PC-9 (cell line): ENCODE measurements around the gene SCNN1B. TPM values are rescaled to one million over a fixed set of nuclear protein-coding genes. Genes with fewer than 3 reads are reported as not detected.
"Not testable (repeated sequence)": the region's sequence is repeated elsewhere in the genome, so short reads cannot be mapped to it uniquely, and the experiment has no call there.

ENCODE experiments used
- BruUV-seq: library from RNA; stranded (reverse); fragments of 400-500 nt; replicated peaks from 2 replicates; lab custom pipeline; 2021; lab: Mats Ljungman, UMichigan
- CTCF ChIA-PET: fragments of 300-600 bp; sonication (Branson Sonifier 250); formaldehyde crosslinking; loops from one replicate; lab custom pipeline; 2022; ENCODE audit warnings: antibody characterized with exemption; lab: Charles Lee
- POLR2A ChIA-PET: fragments of 300-600 bp; sonication (Branson Sonifier 250); formaldehyde crosslinking; loops from one replicate; lab custom pipeline; 2022; ENCODE audit warnings: antibody characterized with exemption; ENCODE audit not compliant: unreplicated experiment; lab: Charles Lee
- DNase-seq, 2 experiments: peaks; one replicate each; pipeline versions ENCODE4 v3.0.0 to v3.0.0-alpha.2; 2015 to 2022; ENCODE audit warnings: mixed read lengths in 1 of 2
- H2AFZ ChIP-seq: fragments of 200-600 bp; sonication (generic); 2 replicates; pipeline ENCODE4 v1.8.1; 2017; ENCODE audit warnings: antibody characterized with exemption
- H3F3A ChIP-seq: fragments of 200-600 bp; sonication (generic); 2 replicates; pipeline ENCODE4 v1.8.1; 2017; ENCODE audit warnings: antibody characterized with exemption, mild to moderate bottlenecking, low read depth; ENCODE audit not compliant: insufficient read depth
- H3K27ac ChIP-seq: fragments of 200-600 bp; sonication (generic); 2 replicates; pipeline ENCODE4 v1.6.1; 2016; ENCODE audit warnings: mixed run types
- H3K27me3 ChIP-seq: fragments of 200-600 bp; sonication (generic); 2 replicates; pipeline ENCODE4 v1.6.1; 2016; ENCODE audit warnings: low read depth, mixed run types; ENCODE audit not compliant: insufficient read depth
- H3K36me3 ChIP-seq: fragments of 200-600 bp; sonication (generic); 2 replicates; pipeline ENCODE4 v1.6.1; 2016; ENCODE audit warnings: low read depth, mixed run types
- H3K4me1 ChIP-seq: fragments of 200-600 bp; sonication (generic); replicated peaks from 2 replicates; pipeline ENCODE4 v1.6.1; 2016; ENCODE audit warnings: mixed run types; ENCODE audit not compliant: insufficient read depth
- H3K4me2 ChIP-seq: fragments of 200-600 bp; sonication (generic); 2 replicates; pipeline ENCODE4 v1.6.1; 2017; ENCODE audit warnings: mixed run types
- H3K4me3 ChIP-seq: fragments of 200-600 bp; sonication (generic); 2 replicates; pipeline ENCODE4 v1.6.1; 2016; ENCODE audit warnings: mixed run types
- H3K79me2 ChIP-seq: fragments of 200-600 bp; sonication (generic); 2 replicates; pipeline ENCODE4 v1.6.1; 2017; ENCODE audit warnings: low read depth, mixed run types
- H3K9me2 ChIP-seq: fragments of 200-600 bp; sonication (generic); 2 replicates; pipeline ENCODE4 v1.8.1; 2017; ENCODE audit warnings: mild to moderate bottlenecking; ENCODE audit not compliant: insufficient read depth
- H3K9me3 ChIP-seq: fragments of 200-600 bp; sonication (generic); 2 replicates; pipeline ENCODE4 v1.8.1; 2016; ENCODE audit warnings: low read depth; ENCODE audit not compliant: insufficient read depth
- H4K20me1 ChIP-seq: fragments of 200-600 bp; sonication (generic); 2 replicates; pipeline ENCODE4 v1.8.1; 2017; ENCODE audit not compliant: insufficient read depth
- EZH2 ChIP-seq: fragments of 200-600 bp; sonication (generic); IDR thresholded peaks from 2 replicates; pipeline ENCODE4 v1.8.0; 2017; ENCODE audit warnings: antibody characterized with exemption, low read depth
- intact Hi-C: fragments of 100-400 bp; cut with micrococcal nuclease; formaldehyde crosslinking; loops from one replicate; pipeline ENCODE4 v1.10.0; 2022; ENCODE audit not compliant: unreplicated experiment
- total RNA-seq: library from RNA; stranded (reverse); gene quantifications from 2 replicates; pipeline ENCODE4 v1.2.3, GENCODE V29; 2021
- TF ChIP-seq, protein P1 (sequence below): fragments of 200-600 bp; sonication (generic); conservative IDR thresholded peaks from 2 replicates; pipeline ENCODE4 v1.6.1; 2017; ENCODE audit warnings: mixed run types, antibody characterized with exemption, mild to moderate bottlenecking, moderate library complexity

SCNN1B gene
- total RNA-seq, 1 experiment from 2014 or later, result 0.57 TPM

DNA sequence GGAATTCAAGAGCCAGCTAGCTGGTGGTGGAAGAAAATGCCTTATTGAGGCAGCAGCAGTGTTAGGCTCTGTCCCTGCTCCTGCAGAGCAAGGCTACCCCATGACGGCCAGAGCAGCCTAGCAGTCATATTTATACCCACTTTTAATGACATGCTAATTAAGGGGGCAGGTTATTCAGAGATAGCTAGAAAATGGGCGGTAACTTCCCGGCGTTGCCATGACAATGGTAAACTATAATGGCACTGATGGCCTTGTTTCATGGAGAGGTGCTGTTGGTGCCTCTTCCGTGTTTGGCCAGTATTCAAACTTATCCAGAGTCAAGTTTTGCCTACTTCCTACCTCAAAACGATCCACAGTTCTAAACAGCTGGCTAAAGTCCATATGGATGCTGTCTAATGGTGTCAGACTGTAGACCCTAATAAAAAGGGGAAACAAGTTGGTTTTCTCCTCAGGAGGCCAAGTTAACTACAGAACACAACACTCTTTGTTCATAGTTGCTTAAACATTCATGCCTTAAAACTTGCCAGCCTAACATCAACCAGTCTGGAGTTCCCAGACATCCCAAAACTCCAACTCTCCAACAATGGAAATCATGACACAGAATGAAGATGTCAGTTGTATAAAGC is 3.7 kb upstream of the SCNN1B start:
- Histone ChIP-seq H3F3A (peaks cover 28% of the 10 kb centered on the region), H3K79me2 (no peaks in the 10 kb centered on the region), H2AFZ (no peak overlapping the region), H3K4me1 (peaks cover 50% of the 10 kb centered on the region), H4K20me1 (no peaks in the 10 kb centered on the region), H3K4me2 (no peak overlapping the region), H3K9me3 (no peaks in the 10 kb centered on the region), H3K36me3 (no peaks in the 10 kb centered on the region), H3K9me2 (no peaks in the 10 kb centered on the region), H3K4me3 (no peak overlapping the region), H3K27ac (no peak overlapping the region), H3K27me3 (no peaks in the 10 kb centered on the region)
- intact Hi-C loops, result loop anchor here (10.0 kb wide), 1 partner anchor 136 kb away; no protein-coding TSS in a partner anchor
- no peak for DNase-seq
- BruUV-seq, result no TSS peak
- CTCF ChIA-PET, result no interaction called here
- POLR2A ChIA-PET, result no interaction called here
- TF ChIP-seq, protein P1, sequence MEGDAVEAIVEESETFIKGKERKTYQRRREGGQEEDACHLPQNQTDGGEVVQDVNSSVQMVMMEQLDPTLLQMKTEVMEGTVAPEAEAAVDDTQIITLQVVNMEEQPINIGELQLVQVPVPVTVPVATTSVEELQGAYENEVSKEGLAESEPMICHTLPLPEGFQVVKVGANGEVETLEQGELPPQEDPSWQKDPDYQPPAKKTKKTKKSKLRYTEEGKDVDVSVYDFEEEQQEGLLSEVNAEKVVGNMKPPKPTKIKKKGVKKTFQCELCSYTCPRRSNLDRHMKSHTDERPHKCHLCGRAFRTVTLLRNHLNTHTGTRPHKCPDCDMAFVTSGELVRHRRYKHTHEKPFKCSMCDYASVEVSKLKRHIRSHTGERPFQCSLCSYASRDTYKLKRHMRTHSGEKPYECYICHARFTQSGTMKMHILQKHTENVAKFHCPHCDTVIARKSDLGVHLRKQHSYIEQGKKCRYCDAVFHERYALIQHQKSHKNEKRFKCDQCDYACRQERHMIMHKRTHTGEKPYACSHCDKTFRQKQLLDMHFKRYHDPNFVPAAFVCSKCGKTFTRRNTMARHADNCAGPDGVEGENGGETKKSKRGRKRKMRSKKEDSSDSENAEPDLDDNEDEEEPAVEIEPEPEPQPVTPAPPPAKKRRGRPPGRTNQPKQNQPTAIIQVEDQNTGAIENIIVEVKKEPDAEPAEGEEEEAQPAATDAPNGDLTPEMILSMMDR, result no peak
- no peak for TF ChIP-seq EZH2

DNA sequence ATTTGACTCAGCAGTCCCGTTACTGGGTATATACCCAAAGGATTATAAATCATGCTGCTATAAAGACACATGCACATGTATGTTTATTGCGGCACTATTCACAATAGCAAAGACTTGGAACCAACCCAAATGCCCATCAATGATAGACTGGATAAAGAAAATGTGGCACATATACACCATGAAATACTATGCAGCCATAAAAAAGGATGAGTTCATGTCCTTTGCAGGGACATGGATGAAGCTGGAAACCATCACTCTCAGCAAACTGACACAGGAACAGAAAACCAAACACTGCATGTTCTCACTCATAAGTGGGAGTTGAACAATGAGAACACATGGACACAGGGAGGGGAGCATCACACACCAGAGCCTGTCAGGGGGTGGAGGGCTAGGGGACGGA is 2.3 kb upstream of the SCNN1B start:
- H3F3A ChIP-seq, result peaks cover 35% of the 10 kb centered on the region
- H3K79me2 ChIP-seq, CTCF ChIA-PET, H3K9me2 ChIP-seq, H3K9me3 ChIP-seq, H3K36me3 ChIP-seq, DNase-seq, H2AFZ ChIP-seq, H3K27ac ChIP-seq, POLR2A ChIA-PET, H3K4me3 ChIP-seq, H3K4me2 ChIP-seq, BruUV-seq, H4K20me1 ChIP-seq, H3K27me3 ChIP-seq: not testable (repeated sequence)
- peaks cover 44% of the 10 kb centered on the region for H3K4me1 ChIP-seq
- intact Hi-C loops, result loop anchor here (10.0 kb wide), 1 partner anchor 135 kb away; no protein-coding TSS in a partner anchor

DNA sequence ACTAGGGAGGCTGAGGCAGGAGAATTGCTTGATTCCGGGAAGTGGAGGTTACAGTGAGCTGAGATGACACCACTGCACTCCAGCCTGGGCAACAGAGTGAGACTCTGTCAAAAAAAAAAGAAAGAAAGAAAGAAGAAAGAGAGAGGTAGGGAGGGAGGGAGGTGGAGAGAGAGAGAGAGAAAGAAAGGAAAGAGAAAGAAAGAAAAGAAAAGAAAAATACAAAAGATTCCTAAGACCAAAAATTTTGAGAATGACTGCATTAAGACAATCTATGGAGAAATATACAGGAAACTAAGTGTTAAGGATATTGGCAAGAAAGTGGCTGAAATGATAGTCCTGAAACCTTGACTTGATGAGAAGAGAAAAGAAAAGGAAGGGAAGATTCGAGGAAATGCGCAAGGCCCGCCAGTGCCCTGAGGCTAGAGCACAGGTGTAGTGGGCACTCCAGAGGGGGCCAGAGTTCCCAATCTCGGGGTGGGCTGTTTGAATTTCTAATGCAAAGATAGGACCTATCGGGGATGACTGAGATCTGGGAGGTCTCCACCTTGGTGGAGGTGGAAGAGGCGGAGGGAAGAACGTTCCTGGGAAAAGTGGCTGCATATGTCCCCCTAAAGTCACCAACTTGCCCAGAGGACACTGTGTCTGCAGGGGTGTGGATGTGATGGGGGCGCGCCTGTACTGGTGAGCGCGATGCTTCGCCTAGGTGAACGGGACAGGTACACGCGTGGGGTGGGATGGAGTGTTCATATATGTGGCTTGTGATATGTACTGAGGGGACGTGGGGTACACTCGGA is 654 bp upstream of the SCNN1B start:
- Histone ChIP-seq H3K9me3 (no peaks in the 10 kb centered on the region), H3K79me2 (no peaks in the 10 kb centered on the region), H3F3A (peaks cover 35% of the 10 kb centered on the region), H3K9me2 (no peaks in the 10 kb centered on the region), H3K4me2 (peak overlapping the region; percentile 86), H3K27ac (no peak overlapping the region), H4K20me1 (no peaks in the 10 kb centered on the region), H3K36me3 (no peaks in the 10 kb centered on the region), H3K4me3 (peak overlapping the region; percentile 84), H2AFZ (peak overlapping the region; percentile 98; the same call in 1 of the 2 replicates), H3K27me3 (no peaks in the 10 kb centered on the region), H3K4me1 (peaks cover 34% of the 10 kb centered on the region)
- POLR2A ChIA-PET, result interaction anchor here (0.7 kb wide), 1 partner anchor 13 kb away, joined by 5 read pairs; no protein-coding TSS in a partner anchor
- no peak for TF ChIP-seq EZH2
- TF ChIP-seq, protein P1, result no peak
- intact Hi-C loops, result loop anchor here (2.0 kb wide), 1 partner anchor 119 kb away; the partner anchor contains the start of gene SCNN1G
- no peak for DNase-seq
- CTCF ChIA-PET, result no interaction called here
- no TSS peak for BruUV-seq
